ENCODE measurements around the gene ZNF311.
A peak's percentile ranks its signal among the peaks of the same experiment; 100 is the strongest.
"Not testable (repeated sequence)": the region's sequence is repeated elsewhere in the genome, so short reads cannot be mapped to it uniquely, and the experiment has no call there.

The ZNF311 gene

GRCh38 chr6:28982476-28983266, 22.4 kb downstream of the ZNF311 start:
- no peak for DNase-seq

- no peak for DNase-seq
Observed at GRCh38 chr6:28981833-28982475, 23.2 kb downstream of the ZNF311 start.

DNA sequence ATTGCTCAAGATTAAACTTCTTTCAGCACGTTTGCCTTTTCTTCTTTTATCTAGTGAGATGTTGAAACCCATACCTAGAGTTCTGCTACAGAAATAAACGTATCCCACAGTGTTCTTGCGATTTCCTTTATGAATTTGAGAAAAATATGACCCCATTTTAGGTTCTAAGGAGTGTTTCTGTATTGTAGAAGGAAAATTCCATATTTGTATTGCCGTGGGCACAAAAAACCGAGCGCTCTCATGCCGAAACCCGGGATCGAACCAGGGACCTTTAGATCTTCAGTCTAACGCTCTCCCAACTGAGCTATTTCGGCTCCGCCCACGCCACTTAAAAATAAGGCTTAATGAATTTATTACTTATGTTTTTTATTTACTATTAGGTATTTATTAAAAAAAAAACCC, 23.7 kb downstream of the ZNF311 start:
- DNase-seq = peak; percentile 13

- no peak for DNase-seq
Observed at GRCh38 chr6:28980852-28981430, 24.2 kb downstream of the ZNF311 start.

GRCh38 chr6:28980137-28980851, 24.8 kb downstream of the ZNF311 start:
- no peak for DNase-seq

GRCh38 chr6:28979679-28980078, 25.4 kb downstream of the ZNF311 start:
- no peak for DNase-seq

DNA sequence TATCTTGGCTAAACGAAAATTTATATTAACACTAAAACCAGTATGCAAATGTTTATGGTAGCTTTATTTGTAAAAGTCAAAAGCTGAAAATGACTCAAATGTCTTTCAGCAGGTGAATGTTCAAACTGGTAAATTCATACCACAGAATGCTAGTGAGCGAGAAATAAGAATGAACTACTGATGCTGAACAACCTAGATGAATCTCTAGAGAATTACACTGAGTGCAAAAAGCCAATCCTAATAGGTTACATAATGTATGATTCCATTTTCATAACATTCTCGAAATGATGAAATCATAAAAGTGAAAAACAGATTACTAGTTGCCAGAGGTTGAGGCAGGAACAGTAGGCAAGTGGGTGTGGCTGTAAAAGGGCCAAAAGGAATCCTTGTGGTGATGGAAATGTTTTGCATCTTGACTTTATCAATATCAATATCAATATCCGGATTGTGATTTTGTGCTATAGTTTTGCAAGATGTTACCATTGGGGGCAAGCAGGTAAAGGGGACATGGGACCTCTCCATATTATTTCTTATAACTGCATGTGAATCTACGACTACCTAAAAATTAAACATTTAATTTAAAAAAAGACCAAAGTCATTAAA, 26.1 kb downstream of the ZNF311 start:
- DNase-seq = no peak

GRCh38 chr6:28978133-28978491, 27.0 kb downstream of the ZNF311 start:
- no peak for DNase-seq

DNA sequence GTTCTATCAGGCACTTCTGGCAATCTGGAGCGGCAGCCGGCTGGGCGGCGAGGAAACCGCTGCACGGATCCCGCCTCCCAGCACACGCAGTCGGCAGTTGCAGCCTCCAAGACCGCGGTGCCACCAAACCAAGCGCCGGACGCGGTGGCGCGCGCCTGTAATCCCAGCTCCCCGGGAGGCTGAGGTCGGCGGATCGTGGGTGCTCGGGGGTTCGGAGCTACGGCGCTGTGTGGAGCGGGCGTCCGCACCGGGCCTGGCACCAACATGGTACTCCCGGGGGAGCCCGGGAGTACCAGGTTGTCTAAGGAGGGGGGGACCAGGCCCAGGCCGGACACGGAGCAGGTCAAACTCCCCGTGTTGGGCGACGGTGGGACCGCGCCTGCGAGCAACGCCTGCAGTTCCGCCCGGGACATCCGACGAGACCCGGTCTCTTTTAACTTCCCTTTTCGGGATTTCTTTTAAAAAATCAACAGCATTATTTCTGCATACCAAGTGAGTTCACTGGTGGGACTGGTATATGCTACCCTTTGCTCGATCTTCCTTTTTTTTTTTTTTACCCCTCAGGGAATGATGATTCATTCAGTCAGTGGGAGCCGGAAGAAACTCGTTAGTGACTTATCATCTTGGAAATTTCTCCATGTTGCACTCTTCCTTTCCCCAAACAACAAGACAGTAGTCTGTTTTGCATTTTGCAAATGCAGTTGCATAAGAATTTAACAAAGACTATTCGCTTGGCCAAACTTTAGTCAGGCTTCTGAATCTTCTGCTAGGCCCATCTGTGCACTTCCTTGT, 27.6 kb downstream of the ZNF311 start:
- DNase-seq = no peak

DNA sequence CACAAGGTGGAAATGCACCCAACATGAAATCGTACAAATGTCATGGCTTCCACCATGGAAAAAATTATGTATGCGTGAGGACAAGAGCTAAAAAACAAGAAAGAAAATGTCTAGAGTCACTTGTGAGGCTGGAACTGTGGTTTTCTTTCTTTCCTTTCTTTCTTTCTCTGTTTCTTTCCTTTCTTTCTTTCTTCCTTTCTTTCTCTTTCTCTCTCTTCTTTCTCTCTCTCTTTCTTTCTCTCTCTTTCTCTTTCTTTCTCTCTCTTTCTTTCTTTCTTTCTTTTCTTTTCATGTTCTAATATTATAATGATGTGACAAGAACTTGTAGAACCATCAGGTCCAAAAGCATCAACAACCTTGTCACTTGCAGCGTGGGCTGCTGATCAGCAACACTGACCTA, 28.4 kb downstream of the ZNF311 start:
- no peak for DNase-seq

DNA sequence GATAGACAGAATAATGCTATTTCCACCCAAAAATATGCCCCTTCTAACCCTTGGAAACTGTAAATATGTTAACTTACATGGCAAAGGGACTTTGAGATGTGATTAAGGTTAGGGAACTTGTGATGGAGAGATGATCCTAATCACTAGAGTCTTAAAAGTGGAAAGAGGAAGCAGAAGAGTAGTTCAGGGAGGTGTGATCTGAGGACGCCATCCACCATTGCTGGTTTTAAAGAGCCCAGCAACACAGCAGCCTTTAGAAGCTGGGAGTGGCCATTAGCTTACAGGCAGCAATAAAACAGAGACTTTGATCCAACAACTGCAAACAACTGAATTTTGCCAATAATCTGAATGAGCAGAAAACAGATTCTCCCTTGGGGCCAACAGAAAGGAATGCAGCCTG, 30.6 kb downstream of the ZNF311 start:
- DNase-seq = no peak

GRCh38 chr6:28970056-28970455, 35.1 kb downstream of the ZNF311 start:
- DNase-seq = not testable (repeated sequence)

DNA sequence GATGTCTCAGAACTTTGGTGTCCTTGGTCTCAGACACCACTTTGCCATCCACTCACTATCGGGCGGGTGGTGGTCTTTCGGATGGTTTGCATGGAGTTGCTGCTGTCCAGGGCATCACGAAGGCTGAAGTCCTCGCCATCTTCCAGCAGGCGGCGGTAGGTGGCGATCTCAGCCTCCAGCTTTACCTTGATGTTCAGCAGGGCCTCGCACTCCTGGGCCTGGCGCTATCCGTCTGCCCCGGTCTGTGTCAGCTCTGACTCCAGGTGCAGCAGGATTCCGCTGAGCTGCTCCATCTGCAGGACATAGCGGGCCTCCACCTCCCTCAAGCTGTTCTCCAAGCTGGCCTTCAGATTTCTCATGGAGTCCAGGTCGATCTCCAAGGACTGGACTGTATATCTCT, 36.0 kb downstream of the ZNF311 start:
- DNase-seq = no peak

DNA sequence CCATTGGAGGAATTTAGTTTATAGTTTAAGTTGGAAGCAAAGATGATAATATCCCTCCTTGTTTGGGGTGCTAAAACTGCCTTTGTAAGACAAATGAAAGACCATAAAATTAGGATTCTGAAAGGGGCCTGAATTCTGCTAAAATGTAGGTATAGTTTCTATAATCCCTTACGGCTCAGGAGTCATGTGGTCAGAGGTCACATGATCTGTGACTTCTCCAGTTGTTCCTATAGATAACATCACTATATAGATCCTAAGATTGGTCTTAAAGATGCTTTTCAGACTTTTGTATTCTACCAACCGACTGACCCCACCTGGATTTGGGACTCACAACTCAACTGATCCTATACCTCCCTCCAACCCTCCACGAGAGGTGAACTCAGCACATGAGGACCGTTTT, 36.6 kb downstream of the ZNF311 start:
- no peak for DNase-seq

DNA sequence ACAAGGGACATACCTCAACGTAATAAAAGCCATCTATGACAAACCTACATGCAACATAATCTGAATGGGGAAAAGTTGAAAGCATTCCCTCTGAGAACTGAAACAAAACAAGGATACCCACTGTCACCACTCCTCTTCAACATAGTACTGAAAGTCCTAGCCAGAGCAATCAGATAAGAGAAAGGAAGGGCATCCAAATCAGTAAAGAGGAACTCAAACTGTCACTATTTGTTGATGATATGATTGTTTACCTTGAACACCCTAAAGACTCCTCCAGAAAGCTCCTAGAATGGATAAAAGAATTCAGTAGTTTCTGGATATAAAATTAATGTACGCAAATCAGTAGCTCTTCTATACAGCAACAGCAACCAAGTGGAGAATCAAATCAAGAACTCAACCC, 39.4 kb downstream of the ZNF311 start:
- DNase-seq = no peak

DNA sequence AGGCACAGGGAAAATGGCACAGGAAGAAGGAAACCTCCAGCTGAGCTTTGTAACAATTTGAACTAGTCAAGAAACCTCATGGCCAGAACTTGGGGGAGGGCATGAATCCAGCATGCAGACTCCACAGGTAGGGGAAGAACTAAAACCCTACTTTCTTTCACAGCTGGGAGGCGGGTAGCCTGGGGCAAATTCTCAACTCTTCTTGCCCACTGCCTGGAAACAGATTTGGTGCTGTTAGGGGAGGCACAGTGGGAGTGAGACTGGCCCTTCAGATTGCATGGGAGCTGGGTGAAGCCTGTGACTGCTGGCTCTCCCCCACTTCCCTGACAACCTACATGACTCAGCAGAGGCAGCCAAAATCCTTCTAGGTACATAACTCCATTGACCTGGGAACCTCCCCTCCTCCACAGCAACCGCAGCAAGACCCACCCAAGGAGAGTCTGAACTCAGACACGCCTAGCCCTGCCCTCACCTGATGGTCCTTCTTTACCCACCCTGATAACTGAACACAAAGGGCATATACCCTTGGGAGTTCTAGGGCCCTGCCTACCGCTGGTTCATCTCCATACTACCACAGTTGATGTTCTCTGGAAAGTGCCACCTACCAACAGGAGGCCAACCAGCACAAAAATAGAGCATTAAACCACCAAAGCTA, 44.1 kb downstream of the ZNF311 start:
- no peak for DNase-seq

DNA sequence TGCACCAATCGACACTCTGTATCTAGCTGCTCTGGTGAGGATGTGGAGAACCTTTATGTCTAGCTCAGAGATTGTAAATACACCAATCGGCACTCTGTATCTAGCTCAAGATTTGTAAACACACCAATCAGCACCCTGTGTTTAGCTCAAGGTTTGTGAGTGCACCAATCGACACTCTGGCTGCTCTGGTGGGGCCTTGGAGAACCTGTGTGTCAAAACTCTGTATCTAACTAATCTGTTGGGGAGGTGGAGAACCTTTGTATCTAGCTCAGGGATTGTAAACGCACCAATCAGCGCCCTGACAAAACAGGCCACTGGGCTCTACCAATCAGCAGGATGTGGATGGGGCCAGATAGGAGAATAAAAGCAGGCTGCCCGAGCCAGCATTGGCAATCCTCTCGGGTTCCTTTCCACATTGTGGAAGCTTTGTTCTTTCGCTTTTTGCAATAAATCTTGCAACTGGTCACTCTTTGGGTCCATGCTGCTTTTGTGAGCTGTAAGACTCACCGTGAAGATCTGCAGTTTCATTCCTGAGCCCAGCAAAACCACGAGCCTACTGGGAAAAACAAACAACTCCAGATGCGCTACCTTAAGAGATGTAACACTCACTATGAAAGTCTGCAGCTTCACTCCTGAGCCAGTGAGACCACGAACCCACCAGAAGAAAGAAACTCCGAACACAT, 46.4 kb downstream of the ZNF311 start:
- not testable (repeated sequence) for DNase-seq

DNA sequence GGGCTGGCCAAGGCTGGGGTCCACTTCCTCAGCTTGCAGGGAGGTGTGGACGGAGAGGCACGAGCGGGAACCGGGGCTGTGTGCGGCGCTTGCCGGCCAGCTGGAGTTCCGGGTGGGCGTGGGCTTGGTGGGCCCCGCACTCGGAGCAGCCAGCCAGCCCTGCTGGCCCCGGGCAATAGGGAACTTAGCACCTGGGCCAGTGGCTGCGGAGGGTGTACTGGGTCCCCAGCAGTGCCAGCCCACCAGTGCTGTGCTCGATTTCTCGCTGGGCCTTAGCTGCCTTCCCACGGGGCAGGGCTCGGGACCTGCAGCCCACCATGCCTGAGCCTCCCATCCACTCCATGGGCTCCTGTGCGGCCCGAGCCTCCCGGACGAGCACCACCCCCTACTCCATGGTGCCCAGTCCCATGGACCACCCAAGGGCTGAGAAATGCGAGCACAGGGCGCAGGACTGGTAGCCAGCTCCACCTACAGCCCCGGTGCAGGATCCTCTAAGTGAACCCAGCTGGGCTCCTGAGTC, 47.3 kb downstream of the ZNF311 start:
- not testable (repeated sequence) for DNase-seq

- no peak for DNase-seq
Observed at GRCh38 chr6:28956331-28956730, 48.8 kb downstream of the ZNF311 start.

DNA sequence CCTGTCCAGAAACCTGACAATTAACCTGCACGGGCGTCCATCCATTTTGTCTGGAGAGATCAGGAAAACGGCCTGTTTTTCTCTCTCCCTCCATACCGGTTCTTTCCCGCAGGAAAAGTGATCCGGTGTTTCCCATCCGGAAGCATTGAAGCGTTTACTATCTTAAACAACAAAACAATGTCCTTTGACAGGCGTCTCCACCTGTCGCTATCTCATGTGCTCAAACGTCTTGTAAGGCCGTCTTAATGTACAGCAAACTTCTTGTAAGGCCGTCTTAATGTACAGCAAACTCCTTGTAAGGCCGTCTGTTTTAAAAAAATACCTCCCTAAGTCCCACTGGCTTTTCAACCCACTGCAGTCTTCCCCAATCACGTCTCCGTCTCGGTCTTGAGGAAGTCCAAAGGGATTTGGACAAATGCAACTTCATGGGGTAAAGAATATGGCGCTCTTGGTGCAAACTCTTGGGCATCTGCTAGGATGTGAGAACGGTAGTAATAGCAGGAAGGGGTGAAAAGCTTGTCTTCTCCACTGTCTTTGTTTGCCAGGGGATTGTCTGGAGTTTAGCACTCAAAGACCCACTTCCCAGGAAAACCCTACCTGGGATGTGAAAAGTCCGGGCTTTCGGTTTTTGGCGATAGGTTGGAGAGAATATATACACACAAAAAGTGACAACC, 51.4 kb downstream of the ZNF311 start:
- DNase-seq = no peak
